Measurements from ENCODE around the gene SMARCA4. TPM values are rescaled to one million over a fixed set of nuclear protein-coding genes. Genes with fewer than 3 reads are reported as not detected.

SMARCA4 gene
- total and polyA plus RNA-seq, 4 donors = 15.9 to 35.4 (median 22.5) TPM

DNA sequence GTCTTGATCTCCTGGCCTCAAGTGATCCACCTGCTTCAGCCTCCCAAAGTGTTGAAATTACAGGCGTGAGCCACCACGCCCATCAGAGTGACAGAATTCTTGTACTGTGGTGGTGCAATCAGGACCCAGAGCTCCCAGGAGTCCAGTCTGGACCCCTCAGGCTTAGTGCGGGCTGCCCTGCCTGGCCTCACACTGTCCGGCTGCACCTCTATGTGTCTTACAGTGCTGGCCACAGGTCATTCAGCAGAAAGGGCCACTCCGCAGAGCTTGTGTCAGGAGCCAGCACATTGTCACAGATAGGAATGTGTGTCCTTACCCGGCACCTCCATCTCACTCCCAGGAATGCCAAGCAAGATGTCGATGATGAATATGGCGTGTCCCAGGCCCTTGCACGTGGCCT is 49.2 kb downstream of the SMARCA4 start (continued):
- TF ChIP-seq MAX (IDR thresholded peaks at IDR 0.05) = no peak

DNA sequence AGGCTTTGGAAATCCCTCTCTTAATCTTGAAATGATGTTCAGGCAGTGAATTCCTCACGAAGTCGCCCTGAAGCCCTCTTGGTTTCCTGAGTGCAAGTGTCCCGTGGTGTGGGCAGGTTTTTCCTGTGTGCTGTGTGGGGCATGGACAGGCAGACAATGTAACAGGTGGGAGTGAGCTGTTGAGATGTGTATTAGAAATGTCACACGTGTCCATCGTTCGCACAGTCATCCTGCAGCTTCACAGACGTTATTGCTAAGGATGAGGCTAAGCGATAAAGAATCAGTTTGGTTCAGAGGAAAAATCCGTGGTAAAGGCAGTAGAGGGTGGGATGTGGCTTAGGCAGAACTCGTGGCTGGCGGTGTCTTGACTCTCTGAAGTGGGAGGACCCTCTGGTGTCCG is 51.7 kb downstream of the SMARCA4 start:
- no peaks in the 10 kb centered on the region for H3K9me3 ChIP-seq (ENCODE audit: control insufficient read depth in 4 of 4, low read length in 3 of 4)
- H3K9ac ChIP-seq (ENCODE audit: low read depth in 1 of 2, low read length in 2 of 2) = no peak overlapping the region
- H3K27ac ChIP-seq (ENCODE audit: low read depth in 1 of 2, low read length in 2 of 2) = no peak overlapping the region
- no peak overlapping the region for H3K4me3 ChIP-seq (ENCODE audit: low read depth in 1 of 3, low read length in 3 of 3)
- DNase-seq (ENCODE audit: low spot score) = no peak
- H3K27me3 ChIP-seq (ENCODE audit: control insufficient read depth in 4 of 4, insufficient read depth in 4 of 4, low read length in 3 of 4) = no peaks in the 10 kb centered on the region
- TF ChIP-seq HNF4G (IDR thresholded peaks at IDR 0.05) (no peak), MAX (IDR thresholded peaks at IDR 0.05) (no peak), NR2F2 (IDR thresholded peaks at IDR 0.05) (no peak), JUND (IDR thresholded peaks at IDR 0.05) (no peak), YY1 (IDR thresholded peaks at IDR 0.05) (no peak), FOXA1 (IDR thresholded peaks at IDR 0.05) (no peak), HNF4A (conservative IDR thresholded peaks at IDR 0.05) (no peak), GABPA (IDR thresholded peaks at IDR 0.05 in 1 of 2, conservative IDR thresholded peaks at IDR 0.05 in 1 of 2) (no peak), EGR1 (IDR thresholded peaks at IDR 0.05; ENCODE audit: low read depth in 2 of 2) (no peak), TAF1 (conservative IDR thresholded peaks at IDR 0.05) (no peak), CTCF (IDR thresholded peaks at IDR 0.05; ENCODE audit: low read depth, low read length, missing input control) (no peak), ATF3 (IDR thresholded peaks at IDR 0.05) (no peak), FOXA2 (IDR thresholded peaks at IDR 0.05) (no peak)
- TF ChIP-seq, protein P1, sequence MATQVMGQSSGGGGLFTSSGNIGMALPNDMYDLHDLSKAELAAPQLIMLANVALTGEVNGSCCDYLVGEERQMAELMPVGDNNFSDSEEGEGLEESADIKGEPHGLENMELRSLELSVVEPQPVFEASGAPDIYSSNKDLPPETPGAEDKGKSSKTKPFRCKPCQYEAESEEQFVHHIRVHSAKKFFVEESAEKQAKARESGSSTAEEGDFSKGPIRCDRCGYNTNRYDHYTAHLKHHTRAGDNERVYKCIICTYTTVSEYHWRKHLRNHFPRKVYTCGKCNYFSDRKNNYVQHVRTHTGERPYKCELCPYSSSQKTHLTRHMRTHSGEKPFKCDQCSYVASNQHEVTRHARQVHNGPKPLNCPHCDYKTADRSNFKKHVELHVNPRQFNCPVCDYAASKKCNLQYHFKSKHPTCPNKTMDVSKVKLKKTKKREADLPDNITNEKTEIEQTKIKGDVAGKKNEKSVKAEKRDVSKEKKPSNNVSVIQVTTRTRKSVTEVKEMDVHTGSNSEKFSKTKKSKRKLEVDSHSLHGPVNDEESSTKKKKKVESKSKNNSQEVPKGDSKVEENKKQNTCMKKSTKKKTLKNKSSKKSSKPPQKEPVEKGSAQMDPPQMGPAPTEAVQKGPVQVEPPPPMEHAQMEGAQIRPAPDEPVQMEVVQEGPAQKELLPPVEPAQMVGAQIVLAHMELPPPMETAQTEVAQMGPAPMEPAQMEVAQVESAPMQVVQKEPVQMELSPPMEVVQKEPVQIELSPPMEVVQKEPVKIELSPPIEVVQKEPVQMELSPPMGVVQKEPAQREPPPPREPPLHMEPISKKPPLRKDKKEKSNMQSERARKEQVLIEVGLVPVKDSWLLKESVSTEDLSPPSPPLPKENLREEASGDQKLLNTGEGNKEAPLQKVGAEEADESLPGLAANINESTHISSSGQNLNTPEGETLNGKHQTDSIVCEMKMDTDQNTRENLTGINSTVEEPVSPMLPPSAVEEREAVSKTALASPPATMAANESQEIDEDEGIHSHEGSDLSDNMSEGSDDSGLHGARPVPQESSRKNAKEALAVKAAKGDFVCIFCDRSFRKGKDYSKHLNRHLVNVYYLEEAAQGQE (IDR thresholded peaks at IDR 0.05) = no peak
- H3K36me3 ChIP-seq (ENCODE audit: control insufficient read depth in 4 of 4, insufficient read depth in 3 of 4, low read depth in 1 of 4, low read length in 3 of 4) = peaks cover 14 to 67% (median 34%) of the 10 kb centered on the region in 4 donors
- no peaks in the 10 kb centered on the region for H3K4me1 ChIP-seq (ENCODE audit: control insufficient read depth in 4 of 4, insufficient read depth in 4 of 4, low read length in 3 of 4)
- WGBS = 92% methylated on average over 12 of the region's 12 CpGs

GRCh38 chr19:11013771-11014170 is 52.9 kb downstream of the SMARCA4 start:
- Histone ChIP-seq H3K4me1 (ENCODE audit: control insufficient read depth in 4 of 4, insufficient read depth in 4 of 4, low read length in 3 of 4) (no peaks in the 10 kb centered on the region), H3K9ac (ENCODE audit: low read depth in 1 of 2, low read length in 2 of 2) (no peak overlapping the region), H3K9me3 (ENCODE audit: control insufficient read depth in 4 of 4, low read length in 3 of 4) (no peaks in the 10 kb centered on the region), H3K4me3 (ENCODE audit: low read depth in 1 of 3, low read length in 3 of 3) (no peak overlapping the region), H3K27ac (ENCODE audit: low read depth in 1 of 2, low read length in 2 of 2) (no peak overlapping the region), H3K27me3 (ENCODE audit: control insufficient read depth in 4 of 4, insufficient read depth in 4 of 4, low read length in 3 of 4) (no peaks in the 10 kb centered on the region), H3K36me3 (ENCODE audit: control insufficient read depth in 4 of 4, insufficient read depth in 3 of 4, low read depth in 1 of 4, low read length in 3 of 4) (peaks cover 18 to 69% (median 33%) of the 10 kb centered on the region in 4 donors)
- 94% methylated on average over 7 of the region's 7 CpGs for WGBS
- TF ChIP-seq MAX (IDR thresholded peaks at IDR 0.05) (no peak), RXRA (IDR thresholded peaks at IDR 0.05) (no peak), FOXA2 (IDR thresholded peaks at IDR 0.05) (no peak), JUND (IDR thresholded peaks at IDR 0.05) (no peak), NR2F2 (IDR thresholded peaks at IDR 0.05) (no peak), SP1 (IDR thresholded peaks at IDR 0.05) (no peak), RAD21 (IDR thresholded peaks at IDR 0.05) (no peak), EGR1 (IDR thresholded peaks at IDR 0.05; ENCODE audit: low read depth in 2 of 2) (no peak), TAF1 (conservative IDR thresholded peaks at IDR 0.05) (no peak), YY1 (IDR thresholded peaks at IDR 0.05) (no peak)
- TF ChIP-seq, protein P1 (IDR thresholded peaks at IDR 0.05) = no peak
- TF ChIP-seq, protein P2, sequence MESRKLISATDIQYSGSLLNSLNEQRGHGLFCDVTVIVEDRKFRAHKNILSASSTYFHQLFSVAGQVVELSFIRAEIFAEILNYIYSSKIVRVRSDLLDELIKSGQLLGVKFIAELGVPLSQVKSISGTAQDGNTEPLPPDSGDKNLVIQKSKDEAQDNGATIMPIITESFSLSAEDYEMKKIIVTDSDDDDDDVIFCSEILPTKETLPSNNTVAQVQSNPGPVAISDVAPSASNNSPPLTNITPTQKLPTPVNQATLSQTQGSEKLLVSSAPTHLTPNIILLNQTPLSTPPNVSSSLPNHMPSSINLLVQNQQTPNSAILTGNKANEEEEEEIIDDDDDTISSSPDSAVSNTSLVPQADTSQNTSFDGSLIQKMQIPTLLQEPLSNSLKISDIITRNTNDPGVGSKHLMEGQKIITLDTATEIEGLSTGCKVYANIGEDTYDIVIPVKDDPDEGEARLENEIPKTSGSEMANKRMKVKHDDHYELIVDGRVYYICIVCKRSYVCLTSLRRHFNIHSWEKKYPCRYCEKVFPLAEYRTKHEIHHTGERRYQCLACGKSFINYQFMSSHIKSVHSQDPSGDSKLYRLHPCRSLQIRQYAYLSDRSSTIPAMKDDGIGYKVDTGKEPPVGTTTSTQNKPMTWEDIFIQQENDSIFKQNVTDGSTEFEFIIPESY (IDR thresholded peaks at IDR 0.05) = no peak
- no peak for DNase-seq (ENCODE audit: low spot score)

Data from liver (tissue), 9 donors.